OCI-LY3 (cell line): Measurements from ENCODE around the gene XYLT2.

Experiments
- H2AFZ ChIP-seq: fragments of 200-600, 300-600 bp; shearing (Covaris generic); 2 replicates; pipeline ENCODE4 v1.6.0; 2014; ENCODE audit warnings: antibody characterized with exemption, low read depth, low read length
- H3K27ac ChIP-seq: fragments of 200-600, 300-600 bp; sonication (generic); 2 replicates; pipeline ENCODE4 v1.5.1; 2014; ENCODE audit warnings: mild to moderate bottlenecking, low read length, moderate library complexity, mixed read lengths
- H3K27me3 ChIP-seq: fragments of 200-600, 300-600 bp; sonication (generic); 2 replicates; pipeline ENCODE4 v1.6.1; 2014; ENCODE audit warnings: low read depth, low read length, mixed read lengths
- H3K36me3 ChIP-seq: fragments of 200-600, 300-600 bp; sonication (generic); replicated peaks from 2 replicates; pipeline ENCODE3; 2014; ENCODE audit warnings: low read depth, low read length, mixed read lengths
- H3K4me1 ChIP-seq: fragments of 300-600, 200-600 bp; sonication (generic); 2 replicates; pipeline ENCODE4 v1.6.1; 2014; ENCODE audit warnings: low read length, mixed read lengths
- H3K4me2 ChIP-seq: fragments of 200-600, 300-600 bp; sonication (generic); 2 replicates; pipeline ENCODE4 v1.6.1; 2014; ENCODE audit warnings: low read length, mixed read lengths
- H3K4me3 ChIP-seq: fragments of 300-600, 200-600 bp; sonication (generic); 2 replicates; pipeline ENCODE4 v1.5.1; 2014; ENCODE audit warnings: antibody characterized with exemption, mild to moderate bottlenecking, low read length, moderate library complexity
- H3K79me2 ChIP-seq: fragments of 300-600, 200-600 bp; shearing (Covaris generic); 2 replicates; pipeline ENCODE4 v1.6.1; 2014; ENCODE audit warnings: mild to moderate bottlenecking, low read length, mixed read lengths
- H3K9ac ChIP-seq: fragments of 300-600, 200-600 bp; shearing (Covaris generic); 2 replicates; pipeline ENCODE4 v1.6.0; 2014; ENCODE audit warnings: mild to moderate bottlenecking, low read length, moderate library complexity
- H3K9me3 ChIP-seq: fragments of 200-600, 300-600 bp; shearing (Covaris generic); 2 replicates; pipeline ENCODE4 v1.6.1; 2014; ENCODE audit warnings: low read length, mixed read lengths; ENCODE audit not compliant: insufficient read depth
- H4K20me1 ChIP-seq: fragments of 200-600, 300-600 bp; sonication (generic); 2 replicates; pipeline ENCODE4 v1.6.1; 2016; ENCODE audit warnings: low read length, mixed read lengths; ENCODE audit not compliant: insufficient read depth
- CTCF ChIP-seq: fragments of 200-600, 300-600 bp; sonication (generic); IDR thresholded peaks from 2 replicates; pipeline ENCODE4 v1.5.1; 2014; ENCODE audit warnings: antibody characterized with exemption, low read length, low read depth
- EZH2phosphoT487 ChIP-seq: fragments of 200-600 bp; shearing (Covaris generic); IDR thresholded peaks from 2 replicates; pipeline ENCODE4 v1.6.1; 2018; ENCODE audit warnings: antibody characterized with exemption, mixed run types, low read depth

XYLT2 gene

GRCh38 chr17:50355336-50355700, 9.4 kb downstream of the XYLT2 start:
- TF ChIP-seq CTCF, result no peak
- no peak for TF ChIP-seq EZH2phosphoT487
- Histone ChIP-seq H4K20me1 (peaks cover 12% of the 10 kb centered on the region; the same call in 1 of the 2 replicates), H3K9ac (no peak overlapping the region), H3K4me2 (no peak overlapping the region), H3K27me3 (no peaks in the 10 kb centered on the region), H3K27ac (no peak overlapping the region), H3K9me3 (no peaks in the 10 kb centered on the region), H3K79me2 (no peaks in the 10 kb centered on the region), H3K4me1 (no peaks in the 10 kb centered on the region), H2AFZ (no peak overlapping the region), H3K4me3 (no peak overlapping the region), H3K36me3 (peaks cover 22% of the 10 kb centered on the region)

- H3K79me2 ChIP-seq, result no peaks in the 10 kb centered on the region
- H2AFZ ChIP-seq, result no peak overlapping the region
- no peak overlapping the region for H3K4me2 ChIP-seq
- no peaks in the 10 kb centered on the region for H3K4me1 ChIP-seq
- H4K20me1 ChIP-seq, result 0 out of 2 replicates have a peak, but pooled peaks cover 9% of the 10 kb centered on the region
- H3K9me3 ChIP-seq, result no peaks in the 10 kb centered on the region
- H3K27me3 ChIP-seq, result no peaks in the 10 kb centered on the region
- H3K4me3 ChIP-seq, result no peak overlapping the region
- TF ChIP-seq EZH2phosphoT487 (no peak), CTCF (no peak)
- H3K27ac ChIP-seq, result no peak overlapping the region
- H3K9ac ChIP-seq, result no peak overlapping the region
- peaks cover 22% of the 10 kb centered on the region for H3K36me3 ChIP-seq
Measured at GRCh38 chr17:50355701-50356341, 9.9 kb downstream of the XYLT2 start.

- 0 out of 2 replicates have a peak, but pooled peaks cover 7% of the 10 kb centered on the region for H4K20me1 ChIP-seq
- no peaks in the 10 kb centered on the region for H3K9me3 ChIP-seq
- TF ChIP-seq CTCF (no peak), EZH2phosphoT487 (no peak)
- no peak overlapping the region for H3K27ac ChIP-seq
- H3K4me1 ChIP-seq, result no peaks in the 10 kb centered on the region
- no peak overlapping the region for H2AFZ ChIP-seq
- H3K9ac ChIP-seq, result no peak overlapping the region
- H3K79me2 ChIP-seq, result no peaks in the 10 kb centered on the region
- no peaks in the 10 kb centered on the region for H3K27me3 ChIP-seq
- peaks cover 25% of the 10 kb centered on the region for H3K36me3 ChIP-seq
- H3K4me3 ChIP-seq, result no peak overlapping the region
- H3K4me2 ChIP-seq, result no peak overlapping the region
Measured at GRCh38 chr17:50356418-50356817, 10.5 kb downstream of the XYLT2 start.

- Histone ChIP-seq H2AFZ (no peak overlapping the region), H3K4me2 (no peak overlapping the region), H3K4me3 (no peak overlapping the region), H3K27me3 (no peaks in the 10 kb centered on the region), H3K9ac (no peak overlapping the region), H3K36me3 (peaks cover 25% of the 10 kb centered on the region), H3K9me3 (no peaks in the 10 kb centered on the region), H3K27ac (no peak overlapping the region), H4K20me1 (0 out of 2 replicates have a peak, but pooled peaks cover 7% of the 10 kb centered on the region), H3K4me1 (no peaks in the 10 kb centered on the region), H3K79me2 (no peaks in the 10 kb centered on the region)
- TF ChIP-seq CTCF (no peak), EZH2phosphoT487 (no peak)
Measured at GRCh38 chr17:50356892-50357510, 11.1 kb downstream of the XYLT2 start.
